Measurements from ENCODE around the gene LAMA3.

DNA sequence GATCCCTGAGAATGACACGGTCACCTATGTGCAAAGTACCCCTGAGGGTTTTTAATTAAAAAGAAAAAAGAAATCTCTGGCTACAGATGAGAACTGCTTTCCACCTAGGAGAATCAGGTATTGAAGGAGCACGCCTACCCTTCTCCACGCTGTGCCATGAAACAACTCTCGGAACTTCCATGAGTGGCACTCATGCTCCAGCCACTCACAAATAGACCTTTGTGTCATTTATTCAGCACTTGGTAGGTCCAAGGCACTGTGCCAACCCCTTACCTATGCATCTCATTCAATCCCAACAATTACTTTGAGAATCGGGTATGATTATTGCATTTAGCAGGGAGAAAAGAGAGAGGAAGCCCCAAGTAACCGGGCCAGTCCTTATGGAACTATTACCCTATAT lies 280.4 kb downstream of the LAMA3 start:
- TF ChIP-seq, protein P1, sequence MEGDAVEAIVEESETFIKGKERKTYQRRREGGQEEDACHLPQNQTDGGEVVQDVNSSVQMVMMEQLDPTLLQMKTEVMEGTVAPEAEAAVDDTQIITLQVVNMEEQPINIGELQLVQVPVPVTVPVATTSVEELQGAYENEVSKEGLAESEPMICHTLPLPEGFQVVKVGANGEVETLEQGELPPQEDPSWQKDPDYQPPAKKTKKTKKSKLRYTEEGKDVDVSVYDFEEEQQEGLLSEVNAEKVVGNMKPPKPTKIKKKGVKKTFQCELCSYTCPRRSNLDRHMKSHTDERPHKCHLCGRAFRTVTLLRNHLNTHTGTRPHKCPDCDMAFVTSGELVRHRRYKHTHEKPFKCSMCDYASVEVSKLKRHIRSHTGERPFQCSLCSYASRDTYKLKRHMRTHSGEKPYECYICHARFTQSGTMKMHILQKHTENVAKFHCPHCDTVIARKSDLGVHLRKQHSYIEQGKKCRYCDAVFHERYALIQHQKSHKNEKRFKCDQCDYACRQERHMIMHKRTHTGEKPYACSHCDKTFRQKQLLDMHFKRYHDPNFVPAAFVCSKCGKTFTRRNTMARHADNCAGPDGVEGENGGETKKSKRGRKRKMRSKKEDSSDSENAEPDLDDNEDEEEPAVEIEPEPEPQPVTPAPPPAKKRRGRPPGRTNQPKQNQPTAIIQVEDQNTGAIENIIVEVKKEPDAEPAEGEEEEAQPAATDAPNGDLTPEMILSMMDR (IDR thresholded peaks at IDR 0.05; ENCODE audit: borderline replicate concordance, extremely low read depth, low read length, poor library complexity, severe bottlenecking) = no peak
- no peak for TF ChIP-seq EZH2 (IDR thresholded peaks at IDR 0.05; ENCODE audit: borderline replicate concordance, low read depth, low read length, severe bottlenecking)

All from DND-41 (cell line).